Caco-2 (cell line): ENCODE measurements around the gene KIF13A. TPM values are rescaled to one million over a fixed set of nuclear protein-coding genes. Genes with fewer than 3 reads are reported as not detected.
"Not testable (repeated sequence)": the region's sequence is repeated elsewhere in the genome, so short reads cannot be mapped to it uniquely, and the experiment has no call there.

ENCODE experiments used
- BruUV-seq: library from RNA; stranded (reverse); fragments of 400-500 nt; replicated peaks from 2 replicates; lab custom pipeline; 2021; lab: Mats Ljungman, UMichigan
- CTCF ChIA-PET: fragments of 300-600 bp; sonication (Branson Sonifier 250); formaldehyde crosslinking; loops from one replicate; lab custom pipeline; 2022; ENCODE audit warnings: antibody characterized with exemption; lab: Charles Lee
- POLR2A ChIA-PET: fragments of 300-600 bp; sonication (Branson Sonifier 250); formaldehyde crosslinking; loops from one replicate; lab custom pipeline; 2022; ENCODE audit warnings: antibody characterized with exemption; lab: Charles Lee
- DNase-seq, 2 experiments: peaks; one replicate each; pipeline versions ENCODE4 v3.0.0 to v3.0.0-alpha.2; 2020 to 2022
- H3K27me3 ChIP-seq: replicated peaks from 2 replicates; pipeline ENCODE4 v1.6.0; 2011; ENCODE audit warnings: low read length; ENCODE audit not compliant: control insufficient read depth, insufficient read depth
- H3K36me3 ChIP-seq: 2 replicates; pipeline ENCODE4 v1.5.1; 2011; ENCODE audit warnings: low read length; ENCODE audit not compliant: control insufficient read depth, insufficient read depth
- H3K4me1 ChIP-seq: fragments of 250-450 bp; sonication (Bioruptor Pico); 2 replicates; pipeline ENCODE4 v1.5.1; 2020; ENCODE audit warnings: mild to moderate bottlenecking
- H3K4me3 ChIP-seq: 2 replicates; pipeline ENCODE4 v1.5.1; 2011; ENCODE audit warnings: low read depth, mild to moderate bottlenecking, control low read depth, low read length
- H3K9me3 ChIP-seq: fragments of 250-450 bp; sonication (Bioruptor Pico); 2 replicates; pipeline ENCODE4 v1.5.1; 2020; ENCODE audit warnings: mild to moderate bottlenecking, moderate library complexity
- H3K27ac Mint-ChIP-seq: one replicate; pipeline ENCODE4 v1.8.0; 2022; ENCODE audit warnings: mixed read lengths; ENCODE audit not compliant: unreplicated experiment
- H3K27me3 Mint-ChIP-seq: one replicate; pipeline ENCODE4 v1.8.0; 2022; ENCODE audit warnings: mixed read lengths; ENCODE audit not compliant: insufficient read depth, unreplicated experiment
- H3K36me3 Mint-ChIP-seq: one replicate; pipeline ENCODE4 v1.8.0; 2022; ENCODE audit warnings: mild to moderate bottlenecking, mixed read lengths; ENCODE audit not compliant: insufficient read depth, unreplicated experiment
- H3K4me1 Mint-ChIP-seq: one replicate; pipeline ENCODE4 v1.8.0; 2022; ENCODE audit warnings: low read depth, mixed read lengths; ENCODE audit not compliant: unreplicated experiment
- H3K4me3 Mint-ChIP-seq: one replicate; pipeline ENCODE4 v1.8.0; 2022; ENCODE audit warnings: mild to moderate bottlenecking, moderate library complexity, mixed read lengths; ENCODE audit not compliant: unreplicated experiment
- H3K9me3 Mint-ChIP-seq: one replicate; pipeline ENCODE4 v1.8.0; 2022; ENCODE audit warnings: mixed read lengths; ENCODE audit not compliant: unreplicated experiment
- CTCF ChIP-seq, 2 experiments: fragments of 200-600 bp in 1 of 2; IDR thresholded peaks; 1 replicate in 1 of 2; 2 replicates in 1 of 2; pipeline versions ENCODE4 v1.5.1 to v1.8.0; 2011 to 2022; ENCODE audit warnings: antibody characterized with exemption in 1 of 2, control low read depth in 1 of 2, inconsistent platforms in 1 of 2, low read depth in 1 of 2, low read length in 1 of 2, mild to moderate bottlenecking in 1 of 2, moderate library complexity in 1 of 2; ENCODE audit not compliant: insufficient read depth in 1 of 2, severe bottlenecking in 1 of 2, unreplicated experiment in 1 of 2
- intact Hi-C: fragments of 100-400 bp; cut with micrococcal nuclease; formaldehyde crosslinking; loops from one replicate; pipeline ENCODE4 v1.10.0; 2022; ENCODE audit not compliant: unreplicated experiment
- total RNA-seq: library from RNA; stranded (reverse); gene quantifications from 2 replicates; pipeline ENCODE4 v1.2.3, GENCODE V29; 2022

KIF13A gene
- total RNA-seq, 1 experiment from 2014 or later, result 13.8 TPM

GRCh38 chr6:17914651-17915050 is 72.8 kb downstream of the KIF13A start:
- no TSS peak for BruUV-seq

GRCh38 chr6:17912521-17912920 is 74.9 kb downstream of the KIF13A start:
- Mint-ChIP-seq H3K36me3 (no peaks in the 10 kb centered on the region), H3K9me3 (no peaks in the 10 kb centered on the region), H3K27me3 (no peaks in the 10 kb centered on the region), H3K27ac (no peak overlapping the region), H3K4me1 (peaks cover 5% of the 10 kb centered on the region), H3K4me3 (no peak overlapping the region)
- DNase-seq, result no peak
- ChIA-PET CTCF (no interaction called here), POLR2A (no interaction called here)
- intact Hi-C loops, result no loop called here
- no TSS peak for BruUV-seq
- Histone ChIP-seq H3K4me3 (no peak overlapping the region), H3K27me3 (no peaks in the 10 kb centered on the region), H3K36me3 (no peaks in the 10 kb centered on the region), H3K4me1 (0 out of 2 replicates have a peak, but pooled peaks cover 5% of the 10 kb centered on the region), H3K9me3 (peaks cover 4% of the 10 kb centered on the region; the same call in 1 of the 2 replicates)
- TF ChIP-seq CTCF (IDR thresholded peaks at IDR 0.05; ENCODE audit: insufficient read depth in 1 of 2, low read depth in 1 of 2, low read length in 1 of 2, severe bottlenecking in 1 of 2, unreplicated experiment in 1 of 2), result no peak

More at GRCh38 chr6:17914651-17915050, 72.8 kb downstream of the KIF13A start:
- Histone ChIP-seq H3K36me3 (no peaks in the 10 kb centered on the region), H3K4me1 (no peaks in the 10 kb centered on the region), H3K4me3 (no peak overlapping the region), H3K27me3 (no peaks in the 10 kb centered on the region), H3K9me3 (no peaks in the 10 kb centered on the region)
- Mint-ChIP-seq H3K27ac (no peak overlapping the region), H3K4me1 (peaks cover 3% of the 10 kb centered on the region), H3K4me3 (no peak overlapping the region), H3K36me3 (no peaks in the 10 kb centered on the region), H3K9me3 (no peaks in the 10 kb centered on the region), H3K27me3 (no peaks in the 10 kb centered on the region)
- ChIA-PET CTCF (no interaction called here), POLR2A (no interaction called here)
- DNase-seq, result no peak
- intact Hi-C loops, result no loop called here
- no peak for TF ChIP-seq CTCF (IDR thresholded peaks at IDR 0.05; ENCODE audit: insufficient read depth in 1 of 2, low read depth in 1 of 2, low read length in 1 of 2, severe bottlenecking in 1 of 2, unreplicated experiment in 1 of 2)

- H3K4me3 Mint-ChIP-seq, H3K36me3 ChIP-seq, BruUV-seq, POLR2A ChIA-PET, H3K36me3 Mint-ChIP-seq, CTCF ChIA-PET, H3K4me1 ChIP-seq, intact Hi-C loops, DNase-seq, H3K9me3 ChIP-seq, H3K4me3 ChIP-seq, H3K27ac Mint-ChIP-seq, H3K27me3 Mint-ChIP-seq, H3K27me3 ChIP-seq, H3K9me3 Mint-ChIP-seq: not testable (repeated sequence)
- peaks cover 10% of the 10 kb centered on the region for H3K4me1 Mint-ChIP-seq
Measured at GRCh38 chr6:17911656-17912055, 75.8 kb downstream of the KIF13A start.

GRCh38 chr6:17910189-17910588 is 77.2 kb downstream of the KIF13A start:
- no TSS peak for BruUV-seq
- no peak for DNase-seq
- H3K4me3 Mint-ChIP-seq, result no peak overlapping the region
- H3K4me1 Mint-ChIP-seq, result peaks cover 10% of the 10 kb centered on the region
- no peak for TF ChIP-seq CTCF (IDR thresholded peaks at IDR 0.05; ENCODE audit: insufficient read depth in 1 of 2, low read depth in 1 of 2, low read length in 1 of 2, severe bottlenecking in 1 of 2, unreplicated experiment in 1 of 2)
- no peaks in the 10 kb centered on the region for H3K27me3 Mint-ChIP-seq
- H3K9me3 Mint-ChIP-seq, result no peaks in the 10 kb centered on the region
- intact Hi-C loops, result no loop called here
- Histone ChIP-seq H3K4me3 (no peak overlapping the region), H3K36me3 (no peaks in the 10 kb centered on the region), H3K27me3 (no peaks in the 10 kb centered on the region), H3K9me3 (peaks cover 4% of the 10 kb centered on the region; the same call in 1 of the 2 replicates), H3K4me1 (0 out of 2 replicates have a peak, but pooled peaks cover 6% of the 10 kb centered on the region)
- CTCF ChIA-PET, result no interaction called here
- no peaks in the 10 kb centered on the region for H3K36me3 Mint-ChIP-seq
- H3K27ac Mint-ChIP-seq, result no peak overlapping the region
- POLR2A ChIA-PET, result no interaction called here
